ENCODE results near the gene FILIP1L.

DNA sequence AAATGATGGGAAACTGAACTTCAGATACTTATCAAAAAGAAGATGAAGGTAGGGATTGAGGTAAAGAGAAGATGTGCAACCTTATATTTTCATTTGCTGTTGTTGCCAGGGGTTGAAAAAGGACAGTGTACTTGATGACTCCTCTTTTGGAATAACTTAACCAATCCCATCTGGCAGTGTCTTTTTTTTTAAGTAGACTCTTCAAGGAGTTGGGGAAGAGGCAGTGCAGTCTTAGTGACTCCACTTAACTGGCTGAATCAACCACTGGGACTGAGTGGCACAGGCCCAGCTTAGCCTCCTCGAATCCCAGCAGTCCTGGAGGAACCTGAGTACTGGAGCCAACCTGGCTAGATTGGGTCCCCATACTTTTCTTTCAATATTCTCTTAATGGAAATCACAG, 27.3 kb upstream of the FILIP1L start:
- no peak for TF ChIP-seq CTCF (conservative IDR thresholded peaks at IDR 0.05; ENCODE audit: low read length)
- no peak for TF ChIP-seq EZH2phosphoT487 (IDR thresholded peaks at IDR 0.05; ENCODE audit: borderline replicate concordance)

All from Loucy (cell line).